Chondrocyte (in vitro differentiated cells): Measurements from ENCODE around the gene KIF5C. TPM values are rescaled to one million over a fixed set of nuclear protein-coding genes. Genes with fewer than 3 reads are reported as not detected.
A peak's percentile ranks its signal among the peaks of the same experiment; 100 is the strongest.

Experiments
- DNase-seq: peaks from one replicate; pipeline ENCODE4 v3.0.0; 2021; ENCODE audit warnings: mixed read lengths, low spot score
- H3K27ac Mint-ChIP-seq: one replicate; pipeline ENCODE4 v1.8.0; 2021; ENCODE audit warnings: mild to moderate bottlenecking, moderate library complexity, mixed read lengths; ENCODE audit not compliant: unreplicated experiment
- H3K27me3 Mint-ChIP-seq: 2 replicates; pipeline ENCODE4 v1.8.0; 2021; ENCODE audit warnings: low read depth, mixed read lengths
- H3K36me3 Mint-ChIP-seq: 2 replicates; pipeline ENCODE4 v1.8.0; 2021; ENCODE audit warnings: low read depth, mixed read lengths
- H3K4me1 Mint-ChIP-seq: 2 replicates; pipeline ENCODE4 v1.8.0; 2021; ENCODE audit warnings: low read depth, mild to moderate bottlenecking, mixed read lengths
- H3K4me3 Mint-ChIP-seq: one replicate; pipeline ENCODE4 v1.8.0; 2021; ENCODE audit warnings: mild to moderate bottlenecking, moderate library complexity, mixed read lengths; ENCODE audit not compliant: unreplicated experiment
- H3K9me3 Mint-ChIP-seq: 2 replicates; pipeline ENCODE4 v1.8.0; 2021; ENCODE audit warnings: low read depth, mixed read lengths
- CTCF ChIP-seq: fragments of 200-600 bp; sonication (generic); IDR thresholded peaks from 2 replicates; pipeline ENCODE4 v1.5.0; 2021; ENCODE audit warnings: antibody characterized with exemption, mild to moderate bottlenecking, moderate library complexity
- total RNA-seq: library from RNA; stranded (reverse); gene quantifications from 3 replicates; pipeline ENCODE4 v1.2.1, GENCODE V29; 2021

Gene KIF5C
- total RNA-seq, 1 donor from 2014 or later, result 3.1 TPM

GRCh38 chr2:149012545-149012944 is 137.5 kb downstream of the KIF5C start:
- Mint-ChIP-seq H3K9me3 (no peaks in the 10 kb centered on the region), H3K27me3 (no peaks in the 10 kb centered on the region), H3K36me3 (no peaks in the 10 kb centered on the region), H3K27ac (no peak overlapping the region), H3K4me1 (peaks cover 4% of the 10 kb centered on the region), H3K4me3 (no peak overlapping the region)
- DNase-seq, result no peak
- no peak for TF ChIP-seq CTCF

GRCh38 chr2:149015501-149015900 is 140.5 kb downstream of the KIF5C start:
- no peaks in the 10 kb centered on the region for H3K36me3 Mint-ChIP-seq
- no peaks in the 10 kb centered on the region for H3K27me3 Mint-ChIP-seq
- H3K9me3 Mint-ChIP-seq, result no peaks in the 10 kb centered on the region
- DNase-seq, result no peak
- H3K4me1 Mint-ChIP-seq, result peaks cover 5% of the 10 kb centered on the region
- TF ChIP-seq CTCF, result no peak
- H3K27ac Mint-ChIP-seq, result no peak overlapping the region
- no peak overlapping the region for H3K4me3 Mint-ChIP-seq

GRCh38 chr2:149015926-149016563 is 141.0 kb downstream of the KIF5C start:
- peaks cover 5% of the 10 kb centered on the region for H3K4me1 Mint-ChIP-seq
- no peak for TF ChIP-seq CTCF
- no peaks in the 10 kb centered on the region for H3K9me3 Mint-ChIP-seq
- no peaks in the 10 kb centered on the region for H3K27me3 Mint-ChIP-seq
- H3K27ac Mint-ChIP-seq, result no peak overlapping the region
- H3K36me3 Mint-ChIP-seq, result no peaks in the 10 kb centered on the region
- DNase-seq, result no peak
- H3K4me3 Mint-ChIP-seq, result no peak overlapping the region

GRCh38 chr2:149017116-149017985 is 142.3 kb downstream of the KIF5C start:
- H3K4me3 Mint-ChIP-seq, result no peak overlapping the region
- peaks cover 9% of the 10 kb centered on the region for H3K4me1 Mint-ChIP-seq
- H3K27me3 Mint-ChIP-seq, result no peaks in the 10 kb centered on the region
- no peaks in the 10 kb centered on the region for H3K9me3 Mint-ChIP-seq
- no peaks in the 10 kb centered on the region for H3K36me3 Mint-ChIP-seq
- no peak overlapping the region for H3K27ac Mint-ChIP-seq
- no peak for DNase-seq
- peak; percentile 93 for TF ChIP-seq CTCF

GRCh38 chr2:149018981-149019380 is 144.0 kb downstream of the KIF5C start:
- Mint-ChIP-seq H3K36me3 (no peaks in the 10 kb centered on the region), H3K27ac (no peak overlapping the region), H3K9me3 (no peaks in the 10 kb centered on the region), H3K4me1 (peaks cover 9% of the 10 kb centered on the region), H3K4me3 (no peak overlapping the region), H3K27me3 (no peaks in the 10 kb centered on the region)
- no peak for DNase-seq
- TF ChIP-seq CTCF, result no peak
